ENCODE measurements around the gene METTL25. TPM values are rescaled to one million over a fixed set of nuclear protein-coding genes. Genes with fewer than 3 reads are reported as not detected.

METTL25 gene
- total RNA-seq, 1 experiment from 2014 or later: 6.3 TPM

DNA sequence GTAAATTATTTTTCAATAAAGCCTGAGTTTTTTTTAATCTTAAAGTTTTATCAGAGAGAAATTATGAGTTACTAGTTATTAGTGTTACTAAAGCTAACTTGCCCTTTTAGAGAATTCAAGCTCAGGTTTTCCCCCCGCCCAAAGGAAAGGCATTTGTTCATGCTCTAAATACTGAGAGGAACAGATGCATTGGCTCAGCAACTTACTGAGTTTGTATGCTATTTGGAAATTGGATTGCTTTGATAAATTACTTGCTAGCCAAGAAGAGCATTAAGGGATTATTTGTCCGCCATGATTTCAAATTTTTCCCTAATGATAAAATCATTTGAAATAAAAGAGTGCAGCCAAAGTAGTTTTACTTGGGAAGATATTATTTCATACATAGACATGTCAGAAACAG, 149.4 kb downstream of the METTL25 start:
- ChIA-PET CTCF (no interaction called here), POLR2A (no interaction called here)
- Mint-ChIP-seq H3K4me3 (no peak overlapping the region), H3K27me3 (ENCODE audit: low read depth) (no peaks in the 10 kb centered on the region), H3K36me3 (no peaks in the 10 kb centered on the region), H3K27ac (no peak overlapping the region), H3K4me1 (no peaks in the 10 kb centered on the region), H3K9me3 (no peaks in the 10 kb centered on the region)
- TF ChIP-seq, protein P1, sequence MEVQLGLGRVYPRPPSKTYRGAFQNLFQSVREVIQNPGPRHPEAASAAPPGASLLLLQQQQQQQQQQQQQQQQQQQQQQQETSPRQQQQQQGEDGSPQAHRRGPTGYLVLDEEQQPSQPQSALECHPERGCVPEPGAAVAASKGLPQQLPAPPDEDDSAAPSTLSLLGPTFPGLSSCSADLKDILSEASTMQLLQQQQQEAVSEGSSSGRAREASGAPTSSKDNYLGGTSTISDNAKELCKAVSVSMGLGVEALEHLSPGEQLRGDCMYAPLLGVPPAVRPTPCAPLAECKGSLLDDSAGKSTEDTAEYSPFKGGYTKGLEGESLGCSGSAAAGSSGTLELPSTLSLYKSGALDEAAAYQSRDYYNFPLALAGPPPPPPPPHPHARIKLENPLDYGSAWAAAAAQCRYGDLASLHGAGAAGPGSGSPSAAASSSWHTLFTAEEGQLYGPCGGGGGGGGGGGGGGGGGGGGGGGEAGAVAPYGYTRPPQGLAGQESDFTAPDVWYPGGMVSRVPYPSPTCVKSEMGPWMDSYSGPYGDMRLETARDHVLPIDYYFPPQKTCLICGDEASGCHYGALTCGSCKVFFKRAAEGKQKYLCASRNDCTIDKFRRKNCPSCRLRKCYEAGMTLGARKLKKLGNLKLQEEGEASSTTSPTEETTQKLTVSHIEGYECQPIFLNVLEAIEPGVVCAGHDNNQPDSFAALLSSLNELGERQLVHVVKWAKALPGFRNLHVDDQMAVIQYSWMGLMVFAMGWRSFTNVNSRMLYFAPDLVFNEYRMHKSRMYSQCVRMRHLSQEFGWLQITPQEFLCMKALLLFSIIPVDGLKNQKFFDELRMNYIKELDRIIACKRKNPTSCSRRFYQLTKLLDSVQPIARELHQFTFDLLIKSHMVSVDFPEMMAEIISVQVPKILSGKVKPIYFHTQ (CRISPR knock-in tag; IDR thresholded peaks at IDR 0.05): no peak
- TF ChIP-seq RELA (CRISPR knock-in tag; IDR thresholded peaks at IDR 0.05; ENCODE audit: borderline replicate concordance): no peak
- no peak for ATAC-seq
- DNase-seq (ENCODE audit: low spot score): no peak

DNA sequence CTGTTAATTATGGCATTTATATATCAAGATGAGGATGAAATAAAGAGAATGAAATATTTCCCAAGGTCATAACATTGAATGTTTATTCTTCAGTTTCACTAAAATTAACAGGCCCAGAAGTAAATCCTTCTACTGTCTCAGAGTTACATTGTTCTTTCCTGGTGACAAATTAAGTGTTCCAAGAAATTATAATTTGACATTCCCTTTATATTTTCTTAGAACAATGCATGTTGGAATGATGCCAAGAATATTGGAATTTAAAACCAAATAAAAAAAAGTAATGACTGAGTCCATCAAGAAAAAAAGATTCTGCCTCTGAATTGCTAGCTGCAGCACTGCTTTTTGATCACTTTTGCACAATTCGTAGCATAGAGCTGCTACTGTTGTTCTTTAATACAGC, 152.1 kb downstream of the METTL25 start:
- Mint-ChIP-seq H3K27me3 (ENCODE audit: low read depth) (no peaks in the 10 kb centered on the region), H3K4me1 (no peaks in the 10 kb centered on the region), H3K9me3 (no peaks in the 10 kb centered on the region), H3K36me3 (no peaks in the 10 kb centered on the region), H3K27ac (no peak overlapping the region), H3K4me3 (no peak overlapping the region)
- ChIA-PET CTCF (no interaction called here), POLR2A (no interaction called here)
- no peak for TF ChIP-seq ZNF317 (CRISPR knock-in tag; IDR thresholded peaks at IDR 0.05; ENCODE audit: borderline replicate concordance, low read depth)
- TF ChIP-seq RORB (CRISPR knock-in tag; IDR thresholded peaks at IDR 0.05): no peak
- TF ChIP-seq SMAD3 (CRISPR knock-in tag; IDR thresholded peaks at IDR 0.05; ENCODE audit: borderline replicate concordance): no peak
- no peak for TF ChIP-seq ATF2 (CRISPR knock-in tag; IDR thresholded peaks at IDR 0.05; ENCODE audit: borderline replicate concordance, low read depth)
- no peak for TF ChIP-seq ETV6 (CRISPR knock-in tag; IDR thresholded peaks at IDR 0.05)
- TF ChIP-seq, protein P2, sequence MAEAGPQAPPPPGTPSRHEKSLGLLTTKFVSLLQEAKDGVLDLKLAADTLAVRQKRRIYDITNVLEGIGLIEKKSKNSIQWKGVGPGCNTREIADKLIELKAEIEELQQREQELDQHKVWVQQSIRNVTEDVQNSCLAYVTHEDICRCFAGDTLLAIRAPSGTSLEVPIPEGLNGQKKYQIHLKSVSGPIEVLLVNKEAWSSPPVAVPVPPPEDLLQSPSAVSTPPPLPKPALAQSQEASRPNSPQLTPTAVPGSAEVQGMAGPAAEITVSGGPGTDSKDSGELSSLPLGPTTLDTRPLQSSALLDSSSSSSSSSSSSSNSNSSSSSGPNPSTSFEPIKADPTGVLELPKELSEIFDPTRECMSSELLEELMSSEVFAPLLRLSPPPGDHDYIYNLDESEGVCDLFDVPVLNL (CRISPR knock-in tag; IDR thresholded peaks at IDR 0.05; ENCODE audit: borderline replicate concordance, low read depth): no peak
- TF ChIP-seq MYBL2 (CRISPR knock-in tag; IDR thresholded peaks at IDR 0.05): no peak
- TF ChIP-seq MXD4 (CRISPR knock-in tag; IDR thresholded peaks at IDR 0.05; ENCODE audit: borderline replicate concordance): no peak
- TF ChIP-seq SP1 (CRISPR knock-in tag; conservative IDR thresholded peaks at IDR 0.05): no peak
- TF ChIP-seq ELF4 (CRISPR knock-in tag; IDR thresholded peaks at IDR 0.05; ENCODE audit: low read depth): no peak
- TF ChIP-seq, protein P3, sequence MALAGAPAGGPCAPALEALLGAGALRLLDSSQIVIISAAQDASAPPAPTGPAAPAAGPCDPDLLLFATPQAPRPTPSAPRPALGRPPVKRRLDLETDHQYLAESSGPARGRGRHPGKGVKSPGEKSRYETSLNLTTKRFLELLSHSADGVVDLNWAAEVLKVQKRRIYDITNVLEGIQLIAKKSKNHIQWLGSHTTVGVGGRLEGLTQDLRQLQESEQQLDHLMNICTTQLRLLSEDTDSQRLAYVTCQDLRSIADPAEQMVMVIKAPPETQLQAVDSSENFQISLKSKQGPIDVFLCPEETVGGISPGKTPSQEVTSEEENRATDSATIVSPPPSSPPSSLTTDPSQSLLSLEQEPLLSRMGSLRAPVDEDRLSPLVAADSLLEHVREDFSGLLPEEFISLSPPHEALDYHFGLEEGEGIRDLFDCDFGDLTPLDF (CRISPR knock-in tag; IDR thresholded peaks at IDR 0.05): no peak
- no peak for TF ChIP-seq AFF4 (CRISPR knock-in tag; IDR thresholded peaks at IDR 0.05; ENCODE audit: borderline replicate concordance)
- DNase-seq (ENCODE audit: low spot score) (no peak), ATAC-seq (no peak)

All from WTC11 (cell line).